Coronary artery (tissue), 2 donors: ENCODE results near the gene FAM47E.

Source experiments
- DNase-seq: peaks from one replicate; pipeline ENCODE4 v3.0.0-alpha.2; 2017; ENCODE audit warnings: low spot score
- H3K27ac ChIP-seq, 2 donors: fragments of 200-600 bp; sonication (generic); one replicate each; pipeline ENCODE4 v1.5.1; 2016 to 2019
- H3K4me3 ChIP-seq: fragments of 200-600 bp; sonication (generic); 2 replicates; pipeline ENCODE4 v1.5.1; 2016; ENCODE audit warnings: mild to moderate bottlenecking, moderate library complexity
- CTCF ChIP-seq: fragments of 200-600 bp; sonication (generic); IDR thresholded peaks from one replicate; pipeline ENCODE4 v1.5.1; 2019; ENCODE audit warnings: antibody characterized with exemption

The FAM47E gene

GRCh38 chr4:76300012-76300411 is 48.5 kb downstream of the FAM47E start:
- Histone ChIP-seq H3K27ac (no peak overlapping the region), H3K4me3 (no peak overlapping the region)
- no peak for DNase-seq
- TF ChIP-seq CTCF = no peak

- Histone ChIP-seq H3K27ac (peak overlapping the region; percentile 51 to 73), H3K4me3 (no peak overlapping the region)
- no peak for DNase-seq
- TF ChIP-seq CTCF = no peak
Measured at GRCh38 chr4:76301068-76301774, 49.7 kb downstream of the FAM47E start.

GRCh38 chr4:76301775-76302162 is 50.2 kb downstream of the FAM47E start:
- Histone ChIP-seq H3K4me3 (no peak overlapping the region), H3K27ac (peak overlapping the region; percentile 51 to 73)
- TF ChIP-seq CTCF = no peak
- no peak for DNase-seq

GRCh38 chr4:76302826-76303438 is 51.4 kb downstream of the FAM47E start:
- no peak for DNase-seq
- H3K27ac ChIP-seq = no peak overlapping the region
- TF ChIP-seq CTCF = no peak
- no peak overlapping the region for H3K4me3 ChIP-seq

- peak overlapping the region; percentile 93 for H3K4me3 ChIP-seq
- peak overlapping the region; percentile 88 to 94 for H3K27ac ChIP-seq
- no peak for TF ChIP-seq CTCF
- DNase-seq = no peak
Measured at GRCh38 chr4:76305033-76305687, 53.6 kb downstream of the FAM47E start.

- Histone ChIP-seq H3K27ac (peak within 1 kb of the TSS; percentile 88 to 94), H3K4me3 (peak within 1 kb of the TSS; percentile 93)
- TF ChIP-seq CTCF = no peak
- DNase-seq = peak; percentile 87
Measured at GRCh38 chr4:76305971-76306881, 54.7 kb downstream of the FAM47E start, which contains the start of gene STBD1. TSS of gene STBD1 (plus strand) at chr4:76306733. CDS start at chr4:76306770, 37 bp downstream.
